Panc1 (cell line): ENCODE measurements around the gene NGF. TPM values are rescaled to one million over a fixed set of nuclear protein-coding genes. Genes with fewer than 3 reads are reported as not detected.

Experiments used
- ATAC-seq: fragments of 200-7000 bp; cut with Tn5 transposase; 2 replicates; pipeline ENCODE4 v1.9.1; 2020; ENCODE audit warnings: mild to moderate bottlenecking, moderate library complexity
- BruUV-seq: library from RNA; stranded (reverse); fragments of 400-500 nt; replicated peaks from 2 replicates; lab custom pipeline; 2021; lab: Mats Ljungman, UMichigan
- CTCF ChIA-PET: fragments of 300-600 bp; sonication (Branson Sonifier 250); formaldehyde crosslinking; loops from one replicate; lab custom pipeline; 2022; ENCODE audit warnings: antibody characterized with exemption; lab: Charles Lee
- POLR2A ChIA-PET: fragments of 300-600 bp; sonication (Branson Sonifier 250); formaldehyde crosslinking; loops from one replicate; lab custom pipeline; 2022; ENCODE audit warnings: antibody characterized with exemption; lab: Charles Lee
- DNase-seq: peaks from one replicate; pipeline ENCODE4 v3.0.0-alpha.2; 2010; ENCODE audit warnings: low read depth, low spot score
- H3K27ac ChIP-seq: 2 replicates; pipeline ENCODE4 v1.5.1; 2011; ENCODE audit warnings: mild to moderate bottlenecking, low read length, inconsistent platforms
- H3K27me3 ChIP-seq: fragments of 200-500 bp; sonication (Bioruptor generic); 2 replicates; pipeline ENCODE4 v1.6.0; 2014; ENCODE audit warnings: low read length, inconsistent platforms; ENCODE audit not compliant: control insufficient read depth, insufficient read depth
- H3K36me3 ChIP-seq: fragments of 200-500 bp; sonication (Bioruptor generic); 2 replicates; pipeline ENCODE4 v1.5.1; 2014; ENCODE audit warnings: inconsistent platforms, mild to moderate bottlenecking, low read length, moderate library complexity; ENCODE audit not compliant: control insufficient read depth, insufficient read depth
- H3K4me1 ChIP-seq: 2 replicates; pipeline ENCODE4 v1.5.1; 2011; ENCODE audit warnings: inconsistent platforms, mild to moderate bottlenecking, low read length, moderate library complexity; ENCODE audit not compliant: control insufficient read depth, insufficient read depth
- H3K4me3 ChIP-seq, 2 experiments: 2 replicates each; pipeline ENCODE4 v1.5.1; 2011 to 2012; ENCODE audit warnings: low read depth in 2 of 2, low read length in 2 of 2, mild to moderate bottlenecking in 2 of 2, inconsistent platforms in 1 of 2, moderate library complexity in 1 of 2
- H3K9me3 ChIP-seq: fragments of 200-500 bp; sonication (Bioruptor generic); 2 replicates; pipeline ENCODE4 v1.5.1; 2014; ENCODE audit warnings: low read depth, mild to moderate bottlenecking, inconsistent platforms, low read length, moderate library complexity; ENCODE audit not compliant: control insufficient read depth, insufficient read depth
- CTCF ChIP-seq: fragments of 450-650 bp; IDR thresholded peaks from 2 replicates; pipeline ENCODE4 v1.5.1; 2017; ENCODE audit warnings: mild to moderate bottlenecking
- POLR2AphosphoS5 ChIP-seq: IDR thresholded peaks from 2 replicates; pipeline ENCODE4 v1.6.1; 2012; ENCODE audit warnings: mild to moderate bottlenecking, low read depth, low read length, moderate library complexity
- REST ChIP-seq, 2 experiments: IDR thresholded peaks; 2 replicates each; pipeline ENCODE4 v1.6.1; 2011 to 2012; ENCODE audit warnings: low read depth in 2 of 2, control low read depth in 1 of 2, low read length in 1 of 2, mild to moderate bottlenecking in 1 of 2, moderate library complexity in 1 of 2; ENCODE audit not compliant: insufficient read depth in 1 of 2
- SIN3A ChIP-seq: IDR thresholded peaks from 2 replicates; pipeline ENCODE4 v1.6.1; 2012; ENCODE audit warnings: low read depth, mild to moderate bottlenecking, low read length, moderate library complexity, borderline replicate concordance; ENCODE audit not compliant: insufficient read depth
- TCF7L2 ChIP-seq: IDR thresholded peaks from 2 replicates; pipeline ENCODE4 v1.6.1; 2011; ENCODE audit warnings: mild to moderate bottlenecking, low read depth, low read length, inconsistent platforms
- in situ Hi-C: cut with HindIII; loops from 2 replicates; pipeline ENCODE4 v1.10.0; 2016; ENCODE audit warnings: low sequenced_read_pairs, low pct_unique_long_range_greater_than_20kb
- intact Hi-C: fragments of 100-400 bp; cut with micrococcal nuclease; formaldehyde crosslinking; loops from one replicate; pipeline ENCODE4 v1.10.0; 2022; ENCODE audit not compliant: unreplicated experiment
- total RNA-seq: library from RNA; stranded (reverse); gene quantifications from one replicate; pipeline ENCODE4 v1.2.1, GENCODE V29; 2021; ENCODE audit not compliant: unreplicated experiment

Gene NGF
- total RNA-seq, 1 experiment from 2014 or later: not detected

GRCh38 chr1:115265099-115265498 lies 73.0 kb downstream of the NGF start:
- Histone ChIP-seq H3K27ac (no peak overlapping the region), H3K36me3 (no peaks in the 10 kb centered on the region), H3K27me3 (no peaks in the 10 kb centered on the region), H3K4me3 (no peak overlapping the region), H3K9me3 (no peaks in the 10 kb centered on the region), H3K4me1 (no peaks in the 10 kb centered on the region)
- ChIA-PET POLR2A (no interaction called here), CTCF (no interaction called here)
- intact Hi-C loops: no loop called here
- TF ChIP-seq SIN3A: no peak
- TF ChIP-seq CTCF: no peak
- TF ChIP-seq POLR2AphosphoS5: no peak
- TF ChIP-seq TCF7L2: no peak
- TF ChIP-seq REST (IDR thresholded peaks at IDR 0.05; ENCODE audit: insufficient read depth in 1 of 2, low read depth in 2 of 2, low read length in 1 of 2): no peak
- in situ Hi-C loops: no loop called here
- ATAC-seq: no peak
- no peak for DNase-seq
- BruUV-seq: no TSS peak

GRCh38 chr1:115262886-115263285 lies 75.2 kb downstream of the NGF start:
- Histone ChIP-seq H3K4me3 (no peak overlapping the region), H3K9me3 (no peaks in the 10 kb centered on the region), H3K27ac (no peak overlapping the region), H3K27me3 (no peaks in the 10 kb centered on the region), H3K4me1 (no peaks in the 10 kb centered on the region), H3K36me3 (no peaks in the 10 kb centered on the region)
- no peak for TF ChIP-seq POLR2AphosphoS5
- TF ChIP-seq REST (IDR thresholded peaks at IDR 0.05; ENCODE audit: insufficient read depth in 1 of 2, low read depth in 2 of 2, low read length in 1 of 2): no peak
- no peak for TF ChIP-seq CTCF
- no peak for TF ChIP-seq SIN3A
- no peak for TF ChIP-seq TCF7L2
- ChIA-PET POLR2A (no interaction called here), CTCF (no interaction called here)
- no peak for DNase-seq
- intact Hi-C loops (no loop called here), in situ Hi-C loops (no loop called here)
- ATAC-seq: no peak
- BruUV-seq: no TSS peak
